Activated naive CD4-positive, alpha-beta T cell treated with anti-CD3 and anti-CD28 coated beads, Interleukin-2, amount 10 ng/mL, durations not matched to agents 7 days and 5 days (primary cell): ENCODE data around the gene MESP1.
"Not testable (repeated sequence)": the region's sequence is repeated elsewhere in the genome, so short reads cannot be mapped to it uniquely, and the experiment has no call there.

Experiments used
- CTCF ChIA-PET: fragments of 350-600 bp; sonication (Branson Sonifier 250); formaldehyde crosslinking; loops from one replicate; lab custom pipeline; 2021; ENCODE audit warnings: antibody characterized with exemption; lab: Charles Lee
- DNase-seq: peaks from one replicate; pipeline ENCODE4 v3.0.0-alpha.2; 2020
- H3K27ac Mint-ChIP-seq: one replicate; pipeline ENCODE4 v1.8.0; 2021; ENCODE audit warnings: mild to moderate bottlenecking, moderate library complexity, mixed read lengths
- H3K27me3 Mint-ChIP-seq: one replicate; pipeline ENCODE4 v1.8.0; 2021; ENCODE audit warnings: mild to moderate bottlenecking, mixed read lengths
- H3K36me3 Mint-ChIP-seq: one replicate; pipeline ENCODE4 v1.8.0; 2021; ENCODE audit warnings: mixed read lengths
- H3K4me1 Mint-ChIP-seq: one replicate; pipeline ENCODE4 v1.8.0; 2021; ENCODE audit warnings: mixed read lengths
- H3K4me3 Mint-ChIP-seq: one replicate; pipeline ENCODE4 v1.8.0; 2021; ENCODE audit warnings: mild to moderate bottlenecking, moderate library complexity, mixed read lengths
- H3K9me3 Mint-ChIP-seq: one replicate; pipeline ENCODE4 v1.8.0; 2021; ENCODE audit warnings: mixed read lengths

MESP1 gene

GRCh38 chr15:89785064-89785773 is 34.2 kb upstream of the MESP1 start:
- CTCF ChIA-PET, result no interaction called here
- Mint-ChIP-seq H3K27ac (no peak overlapping the region), H3K9me3 (peaks cover 7% of the 10 kb centered on the region), H3K4me3 (no peak overlapping the region), H3K27me3 (peaks cover 14% of the 10 kb centered on the region), H3K36me3 (no peaks in the 10 kb centered on the region), H3K4me1 (peaks cover 8% of the 10 kb centered on the region)
- peak; percentile 18 for DNase-seq

GRCh38 chr15:89784686-89784960 is 33.6 kb upstream of the MESP1 start:
- CTCF ChIA-PET, result interaction anchor here (0.6 to 1.7 kb wide), 2 partner anchors 23 to 80 kb away, joined by 3 to 5 read pairs; no protein-coding TSS in a partner anchor
- no peak overlapping the region for H3K4me3 Mint-ChIP-seq
- peaks cover 8% of the 10 kb centered on the region for H3K4me1 Mint-ChIP-seq
- H3K27me3 Mint-ChIP-seq, result peaks cover 14% of the 10 kb centered on the region
- H3K9me3 Mint-ChIP-seq, result peaks cover 7% of the 10 kb centered on the region
- DNase-seq, result peak; percentile 5
- no peak overlapping the region for H3K27ac Mint-ChIP-seq
- H3K36me3 Mint-ChIP-seq, result no peaks in the 10 kb centered on the region

GRCh38 chr15:89783861-89784685 is 33.0 kb upstream of the MESP1 start:
- Mint-ChIP-seq H3K9me3 (peaks cover 7% of the 10 kb centered on the region), H3K36me3 (no peaks in the 10 kb centered on the region), H3K4me1 (peaks cover 8% of the 10 kb centered on the region), H3K27me3 (peaks cover 14% of the 10 kb centered on the region), H3K27ac (no peak overlapping the region), H3K4me3 (no peak overlapping the region)
- CTCF ChIA-PET, result interaction anchor here (0.6 to 1.7 kb wide), 3 partner anchors 23 to 91 kb away, joined by 3 to 5 read pairs (median 4); no protein-coding TSS in a partner anchor
- peak; percentile 4 for DNase-seq

GRCh38 chr15:89783111-89783860 is 32.2 kb upstream of the MESP1 start:
- peaks cover 8% of the 10 kb centered on the region for H3K4me1 Mint-ChIP-seq
- no peak overlapping the region for H3K27ac Mint-ChIP-seq
- CTCF ChIA-PET, result interaction anchor here (1.6 to 1.7 kb wide), 2 partner anchors 22 to 91 kb away, joined by 4 to 5 read pairs; no protein-coding TSS in a partner anchor
- no peaks in the 10 kb centered on the region for H3K36me3 Mint-ChIP-seq
- DNase-seq, result peak; percentile 15
- H3K4me3 Mint-ChIP-seq, result no peak overlapping the region
- peaks cover 22% of the 10 kb centered on the region for H3K27me3 Mint-ChIP-seq
- peaks cover 6% of the 10 kb centered on the region for H3K9me3 Mint-ChIP-seq

- not testable (repeated sequence) for H3K4me1 Mint-ChIP-seq, DNase-seq, H3K27ac Mint-ChIP-seq, H3K9me3 Mint-ChIP-seq, H3K4me3 Mint-ChIP-seq, H3K36me3 Mint-ChIP-seq
- H3K27me3 Mint-ChIP-seq, result peaks cover 29% of the 10 kb centered on the region
- CTCF ChIA-PET, result interaction anchor here (1.6 kb wide), 1 partner anchor 92 kb away, joined by 4 read pairs; no protein-coding TSS in a partner anchor
These were observed 31.5 kb upstream of the MESP1 start for GRCh38 chr15:89782619-89782950.

- H3K4me3 Mint-ChIP-seq, result no peak overlapping the region
- no peak overlapping the region for H3K27ac Mint-ChIP-seq
- H3K27me3 Mint-ChIP-seq, result peaks cover 35% of the 10 kb centered on the region
- H3K36me3 Mint-ChIP-seq, result no peaks in the 10 kb centered on the region
- no peaks in the 10 kb centered on the region for H3K9me3 Mint-ChIP-seq
- CTCF ChIA-PET, result interaction anchor here (1.0 kb wide), 1 partner anchor 106 kb away, joined by 3 read pairs; no protein-coding TSS in a partner anchor
- H3K4me1 Mint-ChIP-seq, result peaks cover 9% of the 10 kb centered on the region
- peak; percentile 14 for DNase-seq
These were observed 31.0 kb upstream of the MESP1 start for GRCh38 chr15:89781891-89782618.

- Mint-ChIP-seq H3K27ac (no peak overlapping the region), H3K9me3 (no peaks in the 10 kb centered on the region), H3K36me3 (no peaks in the 10 kb centered on the region), H3K4me3 (no peak overlapping the region), H3K27me3 (peaks cover 45% of the 10 kb centered on the region), H3K4me1 (peaks cover 10% of the 10 kb centered on the region)
- CTCF ChIA-PET, result interaction anchor here (1.0 to 1.9 kb wide), 4 partner anchors 20 to 107 kb away, joined by 3 to 6 read pairs (median 4); no protein-coding TSS in a partner anchor
- peak; percentile 20 for DNase-seq
These were observed 30.0 kb upstream of the MESP1 start for GRCh38 chr15:89781055-89781454.

- H3K4me3 Mint-ChIP-seq, result no peak overlapping the region
- H3K9me3 Mint-ChIP-seq, result no peaks in the 10 kb centered on the region
- no peak overlapping the region for H3K27ac Mint-ChIP-seq
- no peak for DNase-seq
- CTCF ChIA-PET, result interaction anchor here (1.0 to 1.9 kb wide), 4 partner anchors 20 to 107 kb away, joined by 3 to 6 read pairs (median 4); no protein-coding TSS in a partner anchor
- peaks cover 10% of the 10 kb centered on the region for H3K4me1 Mint-ChIP-seq
- peaks cover 49% of the 10 kb centered on the region for H3K27me3 Mint-ChIP-seq
- no peaks in the 10 kb centered on the region for H3K36me3 Mint-ChIP-seq
These were observed 29.6 kb upstream of the MESP1 start for GRCh38 chr15:89780601-89781000.

- Mint-ChIP-seq H3K27ac (no peak overlapping the region), H3K36me3 (no peaks in the 10 kb centered on the region), H3K27me3 (peaks cover 58% of the 10 kb centered on the region), H3K4me1 (peaks cover 10% of the 10 kb centered on the region), H3K4me3 (no peak overlapping the region), H3K9me3 (no peaks in the 10 kb centered on the region)
- DNase-seq, result peak; percentile 17
- CTCF ChIA-PET, result interaction anchor here (2.2 kb wide), 1 partner anchor 18 kb away, joined by 7 read pairs; no protein-coding TSS in a partner anchor
These were observed 27.8 kb upstream of the MESP1 start for GRCh38 chr15:89778861-89779260.

GRCh38 chr15:89777782-89778380 is 26.8 kb upstream of the MESP1 start:
- no peak overlapping the region for H3K4me3 Mint-ChIP-seq
- no peak overlapping the region for H3K27ac Mint-ChIP-seq
- no peaks in the 10 kb centered on the region for H3K9me3 Mint-ChIP-seq
- no peak for DNase-seq
- H3K27me3 Mint-ChIP-seq, result peaks cover 62% of the 10 kb centered on the region
- no peaks in the 10 kb centered on the region for H3K36me3 Mint-ChIP-seq
- H3K4me1 Mint-ChIP-seq, result peaks cover 10% of the 10 kb centered on the region
- CTCF ChIA-PET, result interaction anchor here (2.2 kb wide), 1 partner anchor 17 kb away, joined by 7 read pairs; no protein-coding TSS in a partner anchor

- no peaks in the 10 kb centered on the region for H3K9me3 Mint-ChIP-seq
- H3K4me1 Mint-ChIP-seq, result peaks cover 10% of the 10 kb centered on the region
- DNase-seq, result no peak
- H3K36me3 Mint-ChIP-seq, result no peaks in the 10 kb centered on the region
- H3K27me3 Mint-ChIP-seq, result peaks cover 63% of the 10 kb centered on the region
- peak overlapping the region; percentile 26 for H3K4me3 Mint-ChIP-seq
- CTCF ChIA-PET, result interaction anchor here (2.2 kb wide), 1 partner anchor 16 kb away, joined by 7 read pairs; no protein-coding TSS in a partner anchor
- no peak overlapping the region for H3K27ac Mint-ChIP-seq
These were observed 26.2 kb upstream of the MESP1 start for GRCh38 chr15:89777073-89777751.

- Mint-ChIP-seq H3K4me3 (peak within 1 kb of the TSS; percentile 56), H3K27me3 (peaks cover 61% of the 10 kb centered on the region), H3K27ac (no peak within 1 kb of the TSS), H3K4me1 (peaks cover 10% of the 10 kb centered on the region), H3K9me3 (no peaks in the 10 kb centered on the region), H3K36me3 (no peaks in the 10 kb centered on the region)
- peak; percentile 62 for DNase-seq
- CTCF ChIA-PET, result interaction anchor here (2.2 kb wide), 1 partner anchor 16 kb away, joined by 7 read pairs; no protein-coding TSS in a partner anchor
These were observed 25.4 kb upstream of the MESP1 start, which contains the start of gene MESP2 for GRCh38 chr15:89776274-89777072. Gene MESP2, plus strand, starts transcription at chr15:89776332. Its CDS starts 26 bp downstream, at chr15:89776358.
